ENCODE data around the gene SULT1A2. TPM values are rescaled to one million over a fixed set of nuclear protein-coding genes. Genes with fewer than 3 reads are reported as not detected.
A peak's percentile ranks its signal among the peaks of the same experiment; 100 is the strongest.
"Not testable (repeated sequence)": the region's sequence is repeated elsewhere in the genome, so short reads cannot be mapped to it uniquely, and the experiment has no call there.

SULT1A2 gene
- total RNA-seq, 4 donors from 2014 or later, result 2.4 to 11.8 (median 6.1) TPM; not detected in 1

DNA sequence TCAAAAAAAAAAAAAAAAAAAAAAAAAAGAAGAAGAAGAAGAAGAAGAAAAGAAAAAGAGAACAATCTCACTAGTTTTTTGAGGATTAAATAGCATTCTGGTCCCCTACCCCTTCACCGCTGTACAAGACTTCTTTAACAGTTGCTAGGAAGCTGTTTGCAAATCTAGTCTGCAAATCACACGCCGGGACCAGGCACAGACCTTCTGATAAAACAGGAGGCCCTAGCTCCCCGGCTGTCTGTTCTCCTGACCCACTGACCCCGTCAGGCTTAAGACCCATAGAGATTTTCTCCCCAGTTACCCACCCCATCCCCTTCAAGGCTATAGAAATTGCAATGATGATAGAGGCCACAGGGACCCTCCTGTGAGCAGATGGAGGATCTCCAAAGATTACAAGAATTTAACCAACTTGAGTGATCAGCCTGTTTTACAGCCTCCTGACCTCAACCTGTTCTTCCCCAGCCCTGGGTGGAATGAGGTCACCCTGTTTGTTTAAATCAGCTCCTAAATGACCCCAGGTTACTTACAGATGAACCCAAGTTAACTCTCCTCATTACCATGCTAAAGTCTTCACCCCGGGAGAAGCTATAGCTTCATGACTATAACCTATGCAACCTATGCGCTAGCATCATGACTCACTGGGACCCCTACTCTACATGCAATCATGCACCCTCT, 24.8 kb upstream of the SULT1A2 start:
- 69 to 81% methylated on average over 7 of the region's 7 CpGs for WGBS, 2 donors
- Histone ChIP-seq H3K27ac (no peak overlapping the region), H3K27me3 (peaks cover 0 to 14% of the 10 kb centered on the region in 2 donors), H3K36me3 (no peaks in the 10 kb centered on the region), H3K4me1 (peaks cover 0 to 13% (median 0%) of the 10 kb centered on the region in 4 donors), H3K9me3 (no peaks in the 10 kb centered on the region), H3K4me3 (no peak overlapping the region)
- no peak for TF ChIP-seq EP300 (IDR thresholded peaks at IDR 0.05)
- TF ChIP-seq POLR2A (IDR thresholded peaks at IDR 0.05), result no peak
- TF ChIP-seq CTCF (IDR thresholded peaks at IDR 0.05), result no peak
- DNase-seq (ENCODE audit: low spot score in 2 of 2), result no peak

DNA sequence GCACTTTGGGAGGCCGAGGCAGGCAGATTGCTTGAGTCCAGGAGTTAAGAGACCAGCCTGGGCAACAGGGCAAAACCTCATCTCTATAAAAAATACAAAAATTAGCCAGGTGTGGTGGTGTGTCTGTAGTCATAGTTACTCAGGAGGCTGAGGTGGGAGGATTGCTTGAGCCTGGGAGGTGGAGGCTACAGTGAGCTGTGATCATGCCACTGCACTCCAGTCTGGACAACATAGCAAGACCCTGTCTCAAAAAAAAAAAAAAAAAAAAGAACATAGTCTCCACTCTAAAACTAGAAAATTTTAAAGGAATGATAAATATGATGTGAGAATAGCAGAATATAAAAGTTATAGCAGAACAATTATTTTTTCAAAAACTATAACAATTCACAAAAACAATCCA, 23.5 kb upstream of the SULT1A2 start:
- H3K27me3 ChIP-seq, result peaks cover 0 to 14% of the 10 kb centered on the region in 2 donors

DNA sequence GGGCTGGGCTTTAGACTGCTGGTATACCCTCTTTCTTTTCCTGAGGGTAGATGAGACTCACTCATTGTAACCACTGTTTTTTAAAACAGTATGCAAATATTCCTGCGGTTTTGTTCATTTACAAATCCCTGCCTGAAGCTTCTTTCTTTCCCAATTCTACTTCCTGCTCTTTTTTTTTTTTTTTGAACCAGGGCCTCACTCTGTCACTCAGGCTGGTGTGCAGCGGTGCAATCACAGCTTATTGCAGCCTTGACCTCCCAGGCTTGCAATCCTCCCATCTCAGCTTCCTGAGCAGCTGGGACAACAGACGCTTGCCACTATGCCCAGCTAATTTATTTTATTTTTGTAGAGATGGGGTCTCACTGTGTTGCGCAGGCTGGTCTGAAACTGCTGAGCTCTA, 21.0 kb upstream of the SULT1A2 start:
- H3K36me3 ChIP-seq, result no peaks in the 10 kb centered on the region

More for the DNA sequence above, 23.5 kb upstream of the SULT1A2 start:
- 82 to 88% methylated on average over 1 of the region's 1 CpG for WGBS, 2 donors
- not testable (repeated sequence) for H3K4me3 ChIP-seq; H3K27ac ChIP-seq; H3K36me3 ChIP-seq; H3K9me3 ChIP-seq; DNase-seq (ENCODE audit: low spot score in 2 of 2)
- peaks cover 0 to 13% (median 0%) of the 10 kb centered on the region in 4 donors for H3K4me1 ChIP-seq

GRCh38 chr16:28616636-28617035, 19.8 kb upstream of the SULT1A2 start:
- no peak overlapping the region for H3K27ac ChIP-seq
- H3K4me3 ChIP-seq, result no peak overlapping the region
- H3K36me3 ChIP-seq, result no peaks in the 10 kb centered on the region
- DNase-seq (ENCODE audit: low spot score in 2 of 2), result no peak
- no peak for TF ChIP-seq POLR2A (IDR thresholded peaks at IDR 0.05)
- no peak for TF ChIP-seq CTCF (IDR thresholded peaks at IDR 0.05)
- no peak for TF ChIP-seq EP300 (IDR thresholded peaks at IDR 0.05)
- H3K4me1 ChIP-seq, result no peaks in the 10 kb centered on the region
- 67 to 79% methylated on average over 7 of the region's 7 CpGs for WGBS, 2 donors
- H3K27me3 ChIP-seq, result no peaks in the 10 kb centered on the region
- no peaks in the 10 kb centered on the region for H3K9me3 ChIP-seq

More for the DNA sequence above, 21.0 kb upstream of the SULT1A2 start:
- DNase-seq (ENCODE audit: low spot score in 2 of 2), result no peak
- H3K4me3 ChIP-seq, result no peak overlapping the region
- H3K27me3 ChIP-seq, result no peaks in the 10 kb centered on the region
- H3K4me1 ChIP-seq, result peaks cover 0 to 6% (median 0%) of the 10 kb centered on the region in 4 donors
- H3K27ac ChIP-seq, result no peak overlapping the region
- WGBS, 2 donors, result 55 to 62% methylated on average over 4 of the region's 4 CpGs
- no peaks in the 10 kb centered on the region for H3K9me3 ChIP-seq
- TF ChIP-seq EP300 (IDR thresholded peaks at IDR 0.05), result no peak
- no peak for TF ChIP-seq CTCF (IDR thresholded peaks at IDR 0.05)
- TF ChIP-seq POLR2A (IDR thresholded peaks at IDR 0.05), result no peak

- not testable (repeated sequence) for H3K36me3 ChIP-seq; H3K4me1 ChIP-seq; H3K27me3 ChIP-seq; H3K4me3 ChIP-seq; H3K27ac ChIP-seq; DNase-seq (ENCODE audit: low spot score in 2 of 2); H3K9me3 ChIP-seq
- WGBS, 2 donors, result 74 to 75% methylated on average over 7 of the region's 7 CpGs
These were observed 19.4 kb upstream of the SULT1A2 start for GRCh38 chr16:28616224-28616577.

- WGBS, 2 donors, result 43 to 45% methylated on average over 17 to 18 of the region's 24 CpGs
- H3K27ac ChIP-seq, H3K27me3 ChIP-seq, H3K4me3 ChIP-seq, H3K9me3 ChIP-seq, H3K36me3 ChIP-seq, H3K4me1 ChIP-seq: not testable (repeated sequence)
- peak in 1 of 2 donors; percentile 52 for DNase-seq (ENCODE audit: low spot score in 2 of 2)
- TF ChIP-seq CTCF (IDR thresholded peaks at IDR 0.05), result peak; percentile 62 to 69 (median 67)
These were observed 18.8 kb upstream of the SULT1A2 start for GRCh38 chr16:28615486-28616223.

DNA sequence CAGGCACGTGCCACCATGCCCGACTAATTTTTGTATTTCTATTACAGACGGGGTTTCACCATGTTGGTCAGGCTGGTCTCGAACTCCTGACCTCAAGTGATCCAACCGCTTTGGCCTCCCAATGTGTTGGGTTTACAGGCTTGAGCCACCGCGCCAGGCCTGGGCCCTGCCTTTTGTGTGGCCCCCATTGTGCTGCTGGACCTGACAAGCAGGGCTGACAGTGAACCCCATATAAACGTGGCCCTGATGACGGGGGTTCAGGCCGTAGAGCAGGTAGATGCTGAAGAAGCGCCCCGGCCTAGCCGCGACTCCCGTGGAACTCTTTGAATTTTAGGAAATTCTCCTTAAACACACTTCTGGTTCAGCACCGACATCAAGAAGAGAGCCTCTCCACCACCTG, 17.7 kb upstream of the SULT1A2 start:
- not testable (repeated sequence) for H3K27ac ChIP-seq; DNase-seq (ENCODE audit: low spot score in 2 of 2); H3K27me3 ChIP-seq; H3K9me3 ChIP-seq; H3K36me3 ChIP-seq; H3K4me3 ChIP-seq
- 76 to 80% methylated on average over 9 to 10 of the region's 16 CpGs for WGBS, 2 donors
- peaks cover 0 to 14% (median 3%) of the 10 kb centered on the region in 4 donors for H3K4me1 ChIP-seq

DNA sequence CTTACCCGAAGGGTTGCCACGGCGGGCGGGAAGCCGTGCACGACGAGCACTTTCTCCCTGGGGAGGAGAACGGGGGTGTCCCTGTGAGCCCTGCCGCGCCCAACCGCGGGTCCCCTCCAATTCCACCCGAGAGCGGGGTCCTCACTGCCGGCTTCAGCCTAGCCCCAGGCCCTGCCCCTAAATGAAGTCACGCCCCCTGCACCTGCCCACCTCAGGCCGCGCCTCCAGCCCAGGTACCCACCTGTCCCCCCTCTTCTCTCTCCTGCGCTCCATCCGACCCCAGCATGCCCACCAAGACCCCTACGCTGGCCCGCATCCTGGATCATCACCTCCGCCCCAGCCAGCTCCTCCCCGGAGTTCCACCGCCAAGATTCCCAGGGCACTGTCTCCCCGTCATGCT, 17.1 kb upstream of the SULT1A2 start:
- H3K9me3 ChIP-seq; H3K36me3 ChIP-seq; DNase-seq (ENCODE audit: low spot score in 2 of 2); H3K27ac ChIP-seq; H3K4me3 ChIP-seq; H3K27me3 ChIP-seq: not testable (repeated sequence)
- H3K4me1 ChIP-seq, result peaks cover 0 to 20% (median 3%) of the 10 kb centered on the region in 4 donors
- 62% methylated on average over 2 of the region's 26 CpGs; no CpG with 5 or more reads in 1 of the 2 donors for WGBS, 2 donors

All from tibial nerve (tissue), 4 donors.